HK-2 (cell line): Measurements from ENCODE around the gene CAVIN4.

Experiments used
- DNase-seq: peaks from one replicate; pipeline ENCODE4 v3.0.0-alpha.2; 2018; ENCODE audit not compliant: unreplicated experiment

The CAVIN4 gene

GRCh38 chr9:100590481-100590880 lies 12.6 kb downstream of the CAVIN4 start:
- no peak for DNase-seq

GRCh38 chr9:100591139-100591538 lies 13.3 kb downstream of the CAVIN4 start:
- no peak for DNase-seq

GRCh38 chr9:100591639-100592412 lies 13.9 kb downstream of the CAVIN4 start:
- no peak for DNase-seq

GRCh38 chr9:100595391-100596199 lies 17.7 kb downstream of the CAVIN4 start:
- no peak for DNase-seq

DNA sequence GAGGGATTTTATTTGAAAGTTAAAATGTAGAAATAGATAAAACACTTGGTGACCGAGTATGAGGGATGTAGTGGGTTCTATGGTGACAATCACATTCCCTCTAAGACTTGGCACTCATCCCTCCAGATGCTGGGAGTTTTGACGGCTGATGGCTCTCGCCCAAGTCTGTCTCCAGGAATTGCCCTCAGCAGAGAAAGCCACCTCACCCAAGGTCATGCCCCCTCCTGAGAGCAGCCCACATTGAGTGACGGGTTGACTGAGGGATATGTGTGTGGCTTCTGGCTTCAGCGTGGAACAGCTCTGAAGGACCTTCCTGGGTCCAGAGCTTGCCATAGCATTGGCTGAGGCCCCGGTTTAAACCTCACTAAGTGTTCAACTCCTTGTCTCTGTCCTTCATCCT lies 19.4 kb downstream of the CAVIN4 start:
- no peak for DNase-seq

- DNase-seq: peak; percentile 92
These were observed 20.8 kb downstream of the CAVIN4 start for GRCh38 chr9:100598641-100599145.

DNA sequence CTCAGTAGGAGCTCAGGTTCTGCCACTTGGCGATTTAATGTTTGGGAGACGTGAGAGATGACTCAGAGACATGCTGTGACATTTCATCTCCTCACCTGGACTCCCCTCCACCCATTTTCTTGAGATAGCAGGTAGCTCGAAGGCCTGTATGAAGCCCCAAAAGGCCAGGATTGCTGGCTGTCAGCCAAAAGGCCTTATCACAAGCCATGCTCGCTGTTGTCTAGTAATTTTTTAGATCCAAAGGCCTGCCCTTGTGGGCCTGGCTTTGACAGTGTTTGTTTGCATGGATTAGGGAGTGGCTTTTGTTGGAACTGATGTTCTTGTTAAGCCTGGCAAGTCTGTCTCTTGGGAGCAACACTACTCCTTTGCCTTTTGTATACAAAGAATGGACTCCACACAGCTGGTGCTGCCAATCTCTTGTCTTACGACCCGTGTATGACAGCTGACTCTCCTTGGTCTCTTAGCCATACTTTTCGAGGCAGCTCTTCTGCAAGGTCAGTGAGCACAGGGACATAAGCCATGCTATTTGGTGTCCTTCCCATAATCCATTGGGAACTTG lies 22.7 kb downstream of the CAVIN4 start:
- DNase-seq: no peak

GRCh38 chr9:100601216-100601615 lies 23.3 kb downstream of the CAVIN4 start:
- DNase-seq: peak; percentile 50

GRCh38 chr9:100602342-100602801 lies 24.5 kb downstream of the CAVIN4 start:
- no peak for DNase-seq

- no peak for DNase-seq
These were observed 27.5 kb downstream of the CAVIN4 start for GRCh38 chr9:100605405-100605804.

GRCh38 chr9:100619194-100619593 lies 41.3 kb downstream of the CAVIN4 start:
- DNase-seq: no peak

DNA sequence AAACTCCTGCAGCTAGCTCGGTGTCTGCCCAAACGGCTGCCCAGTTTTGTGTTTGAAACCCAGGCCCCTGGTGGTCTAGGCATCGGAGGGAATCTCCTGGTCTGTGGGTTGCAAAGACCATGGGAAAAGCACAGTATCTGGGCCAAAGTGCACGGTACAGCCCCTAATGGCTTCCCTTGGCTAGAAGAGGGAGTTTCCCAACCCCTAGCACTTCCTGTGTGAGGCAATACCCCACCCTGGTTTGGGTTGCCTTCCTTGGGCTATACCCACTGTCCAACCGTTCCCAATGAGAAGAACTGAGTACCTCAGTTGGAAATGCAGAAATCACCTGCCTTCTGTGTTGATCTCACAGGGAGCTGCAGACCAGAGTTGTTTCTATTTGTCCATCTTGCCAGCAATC lies 41.8 kb downstream of the CAVIN4 start:
- no peak for DNase-seq

- no peak for DNase-seq
These were observed 46.1 kb downstream of the CAVIN4 start for GRCh38 chr9:100623969-100624368.

DNA sequence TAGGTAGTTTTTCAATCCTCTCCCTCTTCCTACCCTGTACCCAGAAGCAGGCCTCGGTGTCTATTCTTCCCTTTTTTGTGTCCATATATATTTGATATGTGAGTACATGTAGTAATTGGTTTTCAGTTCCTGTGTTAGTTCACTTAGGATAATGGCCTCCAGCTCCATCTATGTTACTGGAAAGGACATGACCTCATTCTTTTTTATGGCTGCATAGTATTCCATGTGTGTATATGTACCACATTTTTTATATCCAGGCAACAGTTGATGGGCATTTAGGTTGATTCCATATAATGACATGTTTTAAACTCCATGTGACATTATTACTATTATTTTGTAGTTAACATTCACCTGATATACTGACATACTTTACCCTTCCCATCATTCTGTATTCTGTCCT lies 49.1 kb downstream of the CAVIN4 start:
- no peak for DNase-seq

DNA sequence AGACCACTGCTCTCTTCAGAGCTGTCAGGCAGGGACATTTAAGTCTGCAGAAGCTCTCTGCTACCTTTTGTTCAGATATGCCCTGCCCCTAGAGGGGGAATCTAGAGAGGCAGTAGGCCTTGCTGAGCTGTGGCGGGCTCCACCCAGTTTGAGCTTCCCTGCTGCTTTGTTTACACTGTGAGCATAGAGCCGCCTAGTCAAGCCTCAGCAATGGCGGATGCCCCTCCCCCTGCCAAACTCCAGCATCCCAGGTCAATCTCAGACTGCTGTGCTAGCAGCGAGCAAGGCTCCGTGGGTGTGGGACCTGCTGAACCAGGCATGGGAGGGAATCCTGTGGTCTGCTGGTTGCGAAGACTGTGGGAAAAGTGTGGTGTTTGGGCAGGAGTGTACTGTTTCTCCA lies 59.9 kb downstream of the CAVIN4 start:
- DNase-seq: no peak
